ENCODE data around the gene MALRD1. TPM values are rescaled to one million over a fixed set of nuclear protein-coding genes. Genes with fewer than 3 reads are reported as not detected.
"Not testable (repeated sequence)": the region's sequence is repeated elsewhere in the genome, so short reads cannot be mapped to it uniquely, and the experiment has no call there.

Gene MALRD1
- total RNA-seq, 1 donor from 2014 or later: 1.5 TPM

DNA sequence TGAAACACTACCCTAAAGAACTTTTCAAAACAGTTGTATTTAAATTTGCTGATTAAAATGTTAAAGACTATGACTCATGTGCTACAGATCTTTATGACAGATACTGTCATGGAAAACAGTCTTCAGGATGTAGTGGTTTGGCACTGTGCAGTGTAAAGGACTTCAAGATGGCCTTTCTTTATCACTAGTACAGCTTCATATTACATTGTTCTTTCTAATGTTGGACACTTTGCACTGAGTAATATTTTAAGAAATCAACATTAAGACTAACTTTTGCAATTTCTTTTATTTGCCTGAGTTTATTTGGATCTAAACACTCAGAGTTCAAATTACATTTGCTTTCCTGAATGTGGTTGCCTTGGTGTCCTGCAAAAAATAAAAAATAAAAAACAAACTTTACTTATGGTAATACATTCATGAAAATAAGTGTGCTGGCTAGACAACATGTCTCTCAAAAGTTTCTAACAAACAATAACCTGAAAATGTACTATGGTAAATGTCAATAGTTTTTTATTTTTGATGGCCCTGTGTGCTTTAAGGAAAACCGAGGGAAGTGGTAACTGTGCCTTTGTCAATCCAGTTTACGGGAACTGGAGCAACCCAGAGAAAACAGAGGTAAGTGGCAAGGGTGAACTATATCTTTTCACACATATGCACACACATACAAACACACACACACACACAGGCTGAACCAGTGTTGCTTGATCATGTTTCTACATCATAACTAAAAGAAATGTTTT is 681.7 kb downstream of the MALRD1 start:
- Mint-ChIP-seq H3K27ac (no peak overlapping the region), H3K36me3 (ENCODE audit: insufficient read depth) (no peaks in the 10 kb centered on the region), H3K27me3 (no peaks in the 10 kb centered on the region), H3K9me3 (ENCODE audit: low read depth) (peaks cover 4% of the 10 kb centered on the region), H3K4me1 (ENCODE audit: low read depth) (no peaks in the 10 kb centered on the region), H3K4me3 (ENCODE audit: low read depth) (no peak overlapping the region)
- no peak for DNase-seq (ENCODE audit: low spot score, unreplicated experiment)
- TF ChIP-seq, protein P1, sequence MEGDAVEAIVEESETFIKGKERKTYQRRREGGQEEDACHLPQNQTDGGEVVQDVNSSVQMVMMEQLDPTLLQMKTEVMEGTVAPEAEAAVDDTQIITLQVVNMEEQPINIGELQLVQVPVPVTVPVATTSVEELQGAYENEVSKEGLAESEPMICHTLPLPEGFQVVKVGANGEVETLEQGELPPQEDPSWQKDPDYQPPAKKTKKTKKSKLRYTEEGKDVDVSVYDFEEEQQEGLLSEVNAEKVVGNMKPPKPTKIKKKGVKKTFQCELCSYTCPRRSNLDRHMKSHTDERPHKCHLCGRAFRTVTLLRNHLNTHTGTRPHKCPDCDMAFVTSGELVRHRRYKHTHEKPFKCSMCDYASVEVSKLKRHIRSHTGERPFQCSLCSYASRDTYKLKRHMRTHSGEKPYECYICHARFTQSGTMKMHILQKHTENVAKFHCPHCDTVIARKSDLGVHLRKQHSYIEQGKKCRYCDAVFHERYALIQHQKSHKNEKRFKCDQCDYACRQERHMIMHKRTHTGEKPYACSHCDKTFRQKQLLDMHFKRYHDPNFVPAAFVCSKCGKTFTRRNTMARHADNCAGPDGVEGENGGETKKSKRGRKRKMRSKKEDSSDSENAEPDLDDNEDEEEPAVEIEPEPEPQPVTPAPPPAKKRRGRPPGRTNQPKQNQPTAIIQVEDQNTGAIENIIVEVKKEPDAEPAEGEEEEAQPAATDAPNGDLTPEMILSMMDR (IDR thresholded peaks at IDR 0.05; ENCODE audit: unreplicated experiment): no peak

DNA sequence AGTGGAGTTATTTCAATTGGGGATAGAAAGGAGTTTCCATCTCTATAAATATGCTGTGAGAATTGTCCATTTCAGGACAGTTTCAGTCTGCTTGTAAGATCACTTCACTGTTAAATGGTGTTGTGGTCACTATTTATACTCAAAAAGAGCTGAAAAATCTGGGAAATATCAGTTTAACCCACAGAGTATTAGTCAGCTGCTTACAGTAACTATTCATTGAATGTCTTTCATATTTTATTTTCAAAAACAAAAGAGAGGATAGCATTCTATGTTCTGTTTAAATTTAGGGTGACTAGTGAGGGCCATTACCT is 682.3 kb downstream of the MALRD1 start:
- Mint-ChIP-seq H3K27me3 (no peaks in the 10 kb centered on the region), H3K36me3 (ENCODE audit: insufficient read depth) (no peaks in the 10 kb centered on the region), H3K4me1 (ENCODE audit: low read depth) (no peaks in the 10 kb centered on the region), H3K4me3 (ENCODE audit: low read depth) (no peak overlapping the region), H3K27ac (no peak overlapping the region), H3K9me3 (ENCODE audit: low read depth) (peaks cover 2% of the 10 kb centered on the region)
- TF ChIP-seq, protein P1 (IDR thresholded peaks at IDR 0.05; ENCODE audit: unreplicated experiment): no peak
- no peak for DNase-seq (ENCODE audit: low spot score, unreplicated experiment)

DNA sequence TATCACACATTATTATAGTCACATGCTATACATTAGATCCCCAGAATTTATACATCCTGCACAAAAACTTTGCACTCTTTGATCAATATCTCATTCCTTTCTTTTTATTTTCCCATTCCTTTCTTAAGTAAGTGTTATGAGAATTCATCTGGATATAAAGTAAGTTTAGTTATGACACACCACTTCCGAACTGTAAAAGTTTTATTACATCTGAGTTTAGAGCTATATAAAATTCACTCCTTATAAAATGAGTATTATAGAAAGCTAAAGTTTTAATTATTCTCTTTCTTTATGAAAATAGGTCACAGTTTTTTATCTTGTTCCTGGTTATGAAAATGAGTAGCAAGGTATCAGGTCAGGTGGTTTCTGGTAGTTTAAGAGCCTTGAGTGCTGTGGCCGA is 683.0 kb downstream of the MALRD1 start:
- Mint-ChIP-seq H3K27me3 (no peaks in the 10 kb centered on the region), H3K27ac (no peak overlapping the region), H3K9me3 (ENCODE audit: low read depth) (no peaks in the 10 kb centered on the region), H3K4me1 (ENCODE audit: low read depth) (no peaks in the 10 kb centered on the region), H3K36me3 (ENCODE audit: insufficient read depth) (no peaks in the 10 kb centered on the region), H3K4me3 (ENCODE audit: low read depth) (no peak overlapping the region)
- TF ChIP-seq, protein P1 (IDR thresholded peaks at IDR 0.05; ENCODE audit: unreplicated experiment): no peak
- DNase-seq (ENCODE audit: low spot score, unreplicated experiment): no peak

DNA sequence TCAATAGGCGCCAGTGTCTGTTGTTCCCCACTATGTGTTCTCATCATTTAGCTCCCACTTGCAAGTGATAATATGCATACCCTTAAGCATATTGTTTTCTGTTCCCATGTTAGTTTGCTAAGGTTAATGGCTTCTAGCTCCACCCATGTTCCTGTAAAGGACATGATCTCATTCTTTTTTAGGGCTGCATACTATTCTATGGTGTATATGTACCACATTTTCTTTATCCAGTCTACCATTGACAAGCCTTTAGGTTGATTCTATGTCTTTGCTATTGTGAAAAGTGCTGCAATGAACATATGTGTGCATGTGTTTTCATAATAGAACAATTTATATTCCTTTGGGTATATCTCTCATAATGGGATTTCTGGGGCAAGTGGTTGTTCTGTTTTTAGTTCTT is 689.8 kb downstream of the MALRD1 start:
- H3K4me1 Mint-ChIP-seq (ENCODE audit: low read depth): peaks cover 5% of the 10 kb centered on the region
- no peaks in the 10 kb centered on the region for H3K36me3 Mint-ChIP-seq (ENCODE audit: insufficient read depth)
- TF ChIP-seq, protein P1 (IDR thresholded peaks at IDR 0.05; ENCODE audit: unreplicated experiment): no peak
- H3K27me3 Mint-ChIP-seq: no peaks in the 10 kb centered on the region
- H3K9me3 Mint-ChIP-seq (ENCODE audit: low read depth): peaks cover 4% of the 10 kb centered on the region
- no peak overlapping the region for H3K27ac Mint-ChIP-seq
- H3K4me3 Mint-ChIP-seq (ENCODE audit: low read depth): no peak overlapping the region
- no peak for DNase-seq (ENCODE audit: low spot score, unreplicated experiment)

DNA sequence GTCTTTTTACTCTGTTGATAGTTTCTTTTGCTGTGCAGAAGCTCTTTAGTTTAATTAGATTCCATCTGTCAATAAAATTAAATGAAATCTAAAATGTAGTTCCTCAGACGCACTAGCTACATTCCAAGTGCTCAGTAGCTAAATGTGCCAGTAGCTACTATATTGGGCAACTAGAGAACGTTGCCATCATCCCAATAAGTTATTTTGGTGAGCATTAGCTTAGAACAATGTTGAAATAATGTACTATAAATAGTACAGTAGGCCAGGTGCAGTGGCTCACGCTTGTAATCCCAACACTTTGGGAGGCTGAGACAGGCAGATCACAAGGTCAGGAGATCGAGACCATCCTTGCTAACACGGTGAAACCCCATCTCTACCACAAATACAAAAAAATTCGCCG is 690.6 kb downstream of the MALRD1 start:
- not testable (repeated sequence) for DNase-seq (ENCODE audit: low spot score, unreplicated experiment); H3K4me1 Mint-ChIP-seq (ENCODE audit: low read depth); H3K9me3 Mint-ChIP-seq (ENCODE audit: low read depth); H3K4me3 Mint-ChIP-seq (ENCODE audit: low read depth); H3K27me3 Mint-ChIP-seq; H3K36me3 Mint-ChIP-seq (ENCODE audit: insufficient read depth); H3K27ac Mint-ChIP-seq

DNA sequence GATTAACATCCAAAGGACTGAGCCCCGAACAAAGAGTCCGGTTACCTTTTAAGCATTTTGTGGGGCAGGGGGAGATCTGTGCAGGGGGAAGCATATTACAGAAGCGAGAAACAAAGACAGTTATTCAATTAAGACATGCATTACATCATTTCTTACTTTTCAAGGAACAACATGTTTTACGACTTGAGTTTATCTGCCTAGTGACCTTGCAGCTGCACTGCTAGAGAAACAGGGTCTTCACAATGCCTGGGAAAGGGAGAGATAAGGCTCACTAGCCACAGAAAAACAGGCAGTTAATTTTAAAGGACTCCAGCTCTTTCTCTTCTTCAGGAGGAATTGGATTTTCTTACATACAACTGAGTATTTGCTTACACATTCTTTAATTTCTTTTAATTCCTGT is 693.5 kb downstream of the MALRD1 start:
- H3K36me3 Mint-ChIP-seq (ENCODE audit: insufficient read depth); DNase-seq (ENCODE audit: low spot score, unreplicated experiment); H3K4me3 Mint-ChIP-seq (ENCODE audit: low read depth); H3K27me3 Mint-ChIP-seq; H3K4me1 Mint-ChIP-seq (ENCODE audit: low read depth); H3K9me3 Mint-ChIP-seq (ENCODE audit: low read depth): not testable (repeated sequence)
- peak overlapping the region; percentile 75 for H3K27ac Mint-ChIP-seq

All from progenitor cell of endocrine pancreas (in vitro differentiated cells).